Measurements from ENCODE around the gene RGS7.

DNA sequence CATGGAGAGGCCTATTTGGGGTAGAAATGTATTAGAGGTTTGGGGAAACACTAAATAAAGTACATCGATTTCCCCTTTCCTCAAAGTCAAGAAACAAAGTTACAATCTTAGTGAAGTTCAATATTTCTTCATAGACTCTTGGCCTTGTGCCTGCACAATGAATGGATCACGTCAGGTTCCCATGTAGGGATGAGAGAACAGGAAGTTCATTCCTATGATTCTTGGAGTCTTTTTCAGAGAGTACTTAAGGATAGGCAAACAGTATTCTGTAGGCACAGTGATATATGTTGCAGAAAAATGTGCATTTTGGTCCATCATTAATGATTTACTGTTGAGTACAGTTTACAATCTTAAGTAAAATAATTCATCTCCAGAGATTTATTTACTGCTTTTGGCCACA is 275.5 kb downstream of the RGS7 start:
- TF ChIP-seq, protein P1, sequence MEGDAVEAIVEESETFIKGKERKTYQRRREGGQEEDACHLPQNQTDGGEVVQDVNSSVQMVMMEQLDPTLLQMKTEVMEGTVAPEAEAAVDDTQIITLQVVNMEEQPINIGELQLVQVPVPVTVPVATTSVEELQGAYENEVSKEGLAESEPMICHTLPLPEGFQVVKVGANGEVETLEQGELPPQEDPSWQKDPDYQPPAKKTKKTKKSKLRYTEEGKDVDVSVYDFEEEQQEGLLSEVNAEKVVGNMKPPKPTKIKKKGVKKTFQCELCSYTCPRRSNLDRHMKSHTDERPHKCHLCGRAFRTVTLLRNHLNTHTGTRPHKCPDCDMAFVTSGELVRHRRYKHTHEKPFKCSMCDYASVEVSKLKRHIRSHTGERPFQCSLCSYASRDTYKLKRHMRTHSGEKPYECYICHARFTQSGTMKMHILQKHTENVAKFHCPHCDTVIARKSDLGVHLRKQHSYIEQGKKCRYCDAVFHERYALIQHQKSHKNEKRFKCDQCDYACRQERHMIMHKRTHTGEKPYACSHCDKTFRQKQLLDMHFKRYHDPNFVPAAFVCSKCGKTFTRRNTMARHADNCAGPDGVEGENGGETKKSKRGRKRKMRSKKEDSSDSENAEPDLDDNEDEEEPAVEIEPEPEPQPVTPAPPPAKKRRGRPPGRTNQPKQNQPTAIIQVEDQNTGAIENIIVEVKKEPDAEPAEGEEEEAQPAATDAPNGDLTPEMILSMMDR (IDR thresholded peaks at IDR 0.05): no peak
- TF ChIP-seq POLR2A (IDR thresholded peaks at IDR 0.05): no peak

Data from thyroid gland (tissue), 4 donors.